ENCODE results near the gene SEC62. TPM values are rescaled to one million over a fixed set of nuclear protein-coding genes. Genes with fewer than 3 reads are reported as not detected.

The SEC62 gene
- total RNA-seq, 1 donor from 2014 or later: 68.9 TPM

- intact Hi-C loops (cut with micrococcal nuclease): loop anchor here (1.0 to 5.0 kb wide), 11 partner anchors 22 to 818 kb away; partner anchors contain the start of genes LRRC34, LRRIQ4, MYNN and PHC3
These were observed 626 bp downstream of the SEC62 start for GRCh38 chr3:169966951-169967915.

DNA sequence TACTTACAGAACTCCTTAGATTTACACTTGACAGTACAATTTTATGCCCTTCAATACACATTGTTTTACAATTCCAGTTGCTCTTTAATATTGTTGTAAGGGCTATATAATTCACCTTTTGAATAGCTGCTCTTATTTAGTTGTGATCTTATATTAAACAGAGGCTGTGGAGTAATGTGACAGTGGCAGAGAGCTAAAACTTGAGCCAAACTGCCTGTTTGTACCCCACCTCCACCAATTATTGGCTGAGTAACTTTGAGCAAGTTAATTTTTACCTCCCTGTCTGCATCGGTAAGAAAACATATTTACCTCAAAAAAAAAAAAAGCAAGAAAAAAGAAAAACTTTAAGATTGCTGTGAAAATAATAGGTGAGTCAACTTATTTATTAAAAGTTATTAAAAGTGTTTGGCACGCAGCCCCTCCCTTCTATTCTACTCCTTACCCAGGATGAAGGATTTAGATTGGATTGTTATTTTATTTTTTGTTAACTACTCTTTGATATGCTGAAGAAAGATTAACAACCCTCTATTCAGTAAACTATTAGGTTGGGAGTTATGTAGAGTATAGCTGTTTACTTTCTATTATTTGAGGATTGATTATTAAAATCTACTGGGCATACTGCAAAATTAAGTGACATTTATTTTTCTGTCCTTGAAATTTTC, 1.7 kb downstream of the SEC62 start:
- intact Hi-C loops (cut with micrococcal nuclease): loop anchor here (5.0 kb wide), 1 partner anchor 84 kb away; no protein-coding TSS in a partner anchor

- intact Hi-C loops (cut with micrococcal nuclease): loop anchor here (5.0 kb wide), 1 partner anchor 83 kb away; no protein-coding TSS in a partner anchor
These were observed 2.8 kb downstream of the SEC62 start for GRCh38 chr3:169969174-169970095.

DNA sequence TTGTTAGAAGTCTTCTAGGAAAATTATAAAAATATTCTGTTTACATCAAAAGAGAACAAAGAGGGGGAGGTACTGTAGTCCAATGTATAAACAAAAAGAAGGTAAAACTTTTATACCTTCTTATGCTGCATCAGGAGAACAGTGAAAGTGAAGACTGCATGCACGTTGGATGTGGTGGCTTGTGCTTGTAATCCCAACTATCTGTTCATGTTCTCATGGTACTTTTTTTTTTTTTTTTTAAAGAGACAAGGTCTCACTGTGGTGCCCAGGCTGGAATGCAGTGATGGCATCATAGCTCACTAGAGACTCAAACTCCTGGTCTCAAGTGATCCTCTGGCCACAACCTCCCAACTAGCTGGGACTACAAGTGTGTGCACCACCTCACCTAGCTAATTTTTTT, 4.2 kb downstream of the SEC62 start:
- intact Hi-C loops (cut with micrococcal nuclease): no loop called here

DNA sequence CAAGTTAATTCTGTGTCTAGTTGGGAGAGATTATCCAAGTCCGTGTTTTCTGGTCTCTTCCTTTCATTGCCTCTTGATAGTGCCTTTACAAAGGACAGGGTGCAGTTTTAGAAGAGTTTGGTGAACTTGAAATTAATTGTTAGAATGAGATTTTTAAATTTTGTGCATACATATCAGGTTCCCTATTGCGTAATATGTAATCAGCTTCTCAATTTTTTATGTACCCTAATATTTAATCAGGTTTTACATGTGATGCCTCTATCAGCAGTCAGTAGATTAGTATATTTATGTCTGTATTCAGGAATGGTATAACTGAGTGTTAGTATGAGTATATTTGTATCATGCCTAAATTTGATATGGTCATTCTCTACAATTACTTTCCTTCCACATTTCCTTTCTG, 4.9 kb downstream of the SEC62 start:
- intact Hi-C loops (cut with micrococcal nuclease): no loop called here

DNA sequence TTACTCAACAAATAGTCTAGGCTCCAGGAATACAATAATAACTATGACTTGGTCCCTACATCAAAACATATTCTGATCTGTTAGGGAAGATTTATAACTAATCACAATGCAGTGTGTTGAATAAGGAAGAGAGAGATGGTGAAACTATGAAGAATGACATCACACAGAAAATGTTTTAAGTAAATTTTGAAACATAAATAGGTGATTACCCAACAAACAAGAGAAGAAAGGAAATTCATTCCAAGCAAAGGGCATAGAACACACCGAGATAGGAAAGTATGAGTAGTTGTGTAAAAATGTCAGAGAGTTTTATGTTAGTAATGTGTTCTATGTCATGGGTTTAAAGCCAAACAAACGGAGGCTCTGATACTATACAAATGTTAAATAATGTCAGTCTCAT, 13.4 kb downstream of the SEC62 start:
- intact Hi-C loops (cut with micrococcal nuclease): no loop called here

DNA sequence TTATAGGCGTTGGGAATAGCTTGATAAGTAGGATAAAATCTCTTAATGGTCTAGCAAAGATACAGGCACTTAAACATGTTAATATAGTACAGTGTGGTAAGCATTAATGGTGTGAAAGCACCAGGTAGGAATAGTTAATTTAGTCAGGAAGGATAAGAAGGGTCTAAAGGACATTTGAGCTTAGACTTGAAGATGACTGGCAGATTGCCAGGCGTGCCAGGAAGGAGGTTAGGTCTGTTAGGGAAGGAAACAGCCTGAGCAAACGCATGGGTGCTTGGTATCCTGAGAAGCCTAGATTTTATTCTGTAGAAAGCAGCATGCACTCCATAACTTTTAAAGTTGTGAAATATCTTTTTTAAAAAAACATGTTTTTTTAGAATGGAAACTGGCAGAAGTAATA, 17.7 kb downstream of the SEC62 start:
- intact Hi-C loops (cut with micrococcal nuclease): no loop called here

DNA sequence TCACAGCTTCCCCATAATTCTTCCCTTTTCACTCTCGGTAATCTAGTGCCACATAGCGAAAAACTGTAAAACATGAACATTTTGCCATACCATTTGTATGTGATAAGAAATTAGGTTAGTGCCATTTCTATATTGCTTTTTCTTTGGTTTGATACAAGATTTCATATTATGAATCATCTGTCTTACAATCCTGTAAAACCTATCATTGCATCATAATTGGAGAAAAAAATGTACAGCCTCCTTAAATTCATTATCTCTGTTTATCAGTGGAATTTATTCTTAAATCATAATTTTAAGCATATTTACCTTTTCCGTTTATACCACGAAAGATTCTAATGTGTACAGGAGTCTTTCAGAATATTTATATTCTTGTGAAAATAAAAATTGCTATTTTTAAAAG, 23.8 kb downstream of the SEC62 start:
- intact Hi-C loops (cut with micrococcal nuclease): no loop called here

DNA sequence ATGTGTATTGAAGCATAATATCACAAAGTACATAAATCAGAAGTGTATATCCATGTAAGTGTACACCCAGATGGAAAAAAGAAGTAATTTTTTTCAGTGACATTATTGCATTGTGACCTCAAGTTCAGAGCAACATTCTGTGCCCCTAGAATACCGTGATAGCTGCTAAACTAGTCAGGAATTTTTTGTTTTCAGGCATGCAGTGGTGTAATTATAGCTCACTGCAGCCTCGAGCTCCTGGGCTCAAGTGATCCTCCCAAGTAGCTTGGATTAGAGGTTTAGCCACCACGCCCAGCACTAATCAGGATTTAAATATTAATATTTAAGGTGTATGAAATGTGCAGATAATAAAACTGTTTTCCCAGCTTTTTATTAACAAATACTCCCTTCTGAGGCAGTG, 25.5 kb downstream of the SEC62 start:
- intact Hi-C loops (cut with micrococcal nuclease): no loop called here

DNA sequence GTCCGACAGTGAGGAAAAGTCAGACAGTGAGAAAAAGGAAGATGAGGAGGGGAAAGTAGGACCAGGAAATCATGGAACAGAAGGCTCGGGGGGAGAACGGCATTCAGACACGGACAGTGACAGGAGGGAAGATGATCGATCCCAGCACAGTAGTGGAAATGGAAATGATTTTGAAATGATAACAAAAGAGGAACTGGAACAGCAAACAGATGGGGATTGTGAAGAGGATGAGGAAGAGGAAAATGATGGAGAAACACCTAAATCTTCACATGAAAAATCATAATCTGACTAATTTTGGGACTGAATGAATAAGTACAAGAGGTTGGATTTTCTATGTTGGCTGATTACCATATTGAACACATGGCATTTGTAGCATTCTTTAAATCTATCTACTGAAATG, 26.2 kb downstream of the SEC62 start:
- intact Hi-C loops (cut with micrococcal nuclease): no loop called here

DNA sequence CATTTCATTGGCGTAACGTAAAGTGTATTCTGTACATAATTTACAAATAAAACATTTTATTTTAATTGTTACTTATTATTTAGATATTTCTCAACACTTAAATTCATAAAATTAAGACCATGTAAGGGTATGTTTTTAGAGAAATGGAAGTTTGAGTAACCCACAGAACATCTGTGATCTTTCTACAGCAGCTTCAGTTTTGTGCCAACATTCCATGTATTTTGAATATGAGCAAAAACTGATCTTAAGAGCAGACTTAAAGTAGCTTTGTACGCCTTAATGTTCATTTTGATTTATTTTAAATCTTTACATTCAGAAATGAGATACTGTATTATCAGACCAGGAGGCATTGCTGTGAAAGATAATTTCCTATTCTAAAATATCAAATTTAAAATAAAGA, 27.2 kb downstream of the SEC62 start:
- intact Hi-C loops (cut with micrococcal nuclease): no loop called here

DNA sequence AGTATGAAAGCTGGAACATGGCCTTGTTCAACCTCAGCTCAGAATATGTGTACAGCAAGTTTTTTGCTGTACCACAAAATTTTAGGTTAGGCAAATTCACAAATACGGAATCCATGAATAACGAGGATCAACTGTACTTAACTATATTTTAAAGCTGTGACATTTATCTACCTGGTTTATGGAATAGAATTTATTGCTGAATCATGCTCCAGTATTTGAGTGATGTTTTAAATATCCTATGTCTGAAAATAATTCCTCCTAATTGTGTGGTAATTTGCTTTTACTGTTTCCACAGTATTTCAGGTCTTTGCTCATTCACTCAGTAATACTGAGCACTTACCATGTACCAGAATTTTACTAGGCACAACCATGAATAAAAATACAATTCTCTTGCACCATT, 29.5 kb downstream of the SEC62 start:
- intact Hi-C loops (cut with micrococcal nuclease): loop anchor here (5.0 kb wide), 1 partner anchor 41 kb away; the partner anchor contains the start of gene GPR160

GRCh38 chr3:169998668-169999131, 32.1 kb downstream of the SEC62 start:
- intact Hi-C loops (cut with micrococcal nuclease): loop anchor here (5.0 kb wide), 1 partner anchor 39 kb away; the partner anchor contains the start of gene GPR160

DNA sequence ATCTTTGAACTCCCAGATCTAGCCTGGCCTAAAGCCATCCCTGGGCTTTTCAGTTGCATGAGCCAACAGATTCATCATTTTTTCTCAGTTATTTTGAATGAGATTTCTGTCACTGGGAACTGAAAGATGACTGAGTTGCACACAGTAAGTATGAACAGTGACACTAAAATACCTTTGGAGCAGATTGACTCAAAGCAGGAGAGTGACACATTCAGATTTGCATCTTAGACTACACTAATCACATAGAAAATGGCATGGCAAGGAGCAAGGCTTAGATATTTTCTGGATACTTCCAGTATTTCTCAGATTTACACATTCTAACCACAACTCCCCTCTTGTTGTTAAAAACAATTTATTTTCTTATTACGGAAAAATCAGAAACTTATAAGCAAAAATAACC, 32.8 kb downstream of the SEC62 start:
- intact Hi-C loops (cut with micrococcal nuclease): loop anchor here (5.0 kb wide), 1 partner anchor 38 kb away; the partner anchor contains the start of gene GPR160

GRCh38 chr3:170000051-170000450, 33.4 kb downstream of the SEC62 start:
- intact Hi-C loops (cut with micrococcal nuclease): no loop called here

GRCh38 chr3:170002231-170002630, 35.6 kb downstream of the SEC62 start:
- intact Hi-C loops (cut with micrococcal nuclease): no loop called here

DNA sequence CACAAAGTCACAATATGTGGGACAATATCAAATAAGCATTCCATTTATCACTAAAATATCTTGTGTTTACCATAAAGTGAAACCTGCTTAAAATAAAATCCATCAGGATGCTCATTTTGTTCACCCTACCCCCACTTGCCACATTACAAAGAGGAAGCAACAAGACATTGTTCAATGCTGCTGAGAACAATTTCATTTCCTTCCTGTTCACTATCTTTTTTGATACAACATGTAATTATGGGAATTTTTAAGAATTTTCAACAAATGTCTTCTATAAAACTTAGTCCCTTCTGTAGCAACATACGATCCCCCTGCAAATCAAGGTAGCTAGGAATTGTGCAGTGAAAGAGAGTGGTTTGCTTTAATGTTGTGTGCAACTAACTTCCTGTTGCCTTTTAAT, 36.3 kb downstream of the SEC62 start:
- intact Hi-C loops (cut with micrococcal nuclease): no loop called here

- intact Hi-C loops (cut with micrococcal nuclease): no loop called here
These were observed 37.3 kb downstream of the SEC62 start for GRCh38 chr3:170003881-170004356.

DNA sequence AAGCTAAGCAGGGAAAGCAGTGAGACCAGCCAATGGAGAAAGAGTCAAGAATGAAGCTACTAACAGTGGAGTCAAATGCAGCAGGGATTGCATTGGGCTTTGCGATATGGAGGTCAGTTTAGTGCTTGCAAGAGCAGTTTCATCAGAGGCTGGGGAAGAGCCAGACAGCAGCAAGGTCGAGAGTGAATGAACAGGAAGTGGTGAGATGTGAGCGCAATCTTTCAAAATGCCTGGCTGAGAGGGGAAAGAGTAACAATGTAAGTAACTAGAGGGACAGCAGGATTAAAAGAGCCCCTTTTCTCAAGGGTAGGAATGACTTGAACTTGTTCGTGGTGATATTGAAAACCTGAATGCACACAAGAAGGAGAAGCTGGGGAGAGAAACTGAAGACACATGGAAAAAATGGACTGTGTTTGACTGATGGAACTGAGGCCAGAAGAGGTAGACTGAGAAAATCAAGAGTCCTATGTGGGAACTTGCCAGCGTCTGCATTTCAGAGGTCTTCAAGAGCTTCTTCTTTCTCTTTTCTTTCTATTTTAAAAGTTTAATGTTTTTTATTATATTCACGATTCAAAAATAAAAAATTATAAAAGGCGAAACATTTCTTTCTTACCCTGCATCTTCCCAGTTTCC, 40.5 kb downstream of the SEC62 start:
- intact Hi-C loops (cut with micrococcal nuclease): loop anchor here (2.0 kb wide), 1 partner anchor 20 kb away; no protein-coding TSS in a partner anchor

DNA sequence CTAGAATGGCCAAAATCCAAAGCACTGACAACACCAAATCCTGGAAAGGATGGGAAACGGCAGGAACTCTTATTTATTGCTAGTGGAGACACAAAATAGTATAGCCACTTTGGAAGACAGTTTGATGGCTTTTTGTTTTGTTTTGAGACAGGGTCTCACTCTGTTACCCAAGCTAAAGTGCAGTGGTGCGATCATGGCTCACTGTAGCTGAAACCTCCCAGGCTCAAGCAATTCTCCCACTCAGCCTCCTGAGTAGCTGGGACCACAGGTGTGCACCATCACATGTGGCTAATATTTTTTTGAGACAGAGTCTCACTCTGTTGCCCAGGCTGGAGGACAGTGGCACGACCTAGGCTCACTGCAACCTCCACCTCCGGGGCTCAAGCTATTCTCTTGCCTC, 43.9 kb downstream of the SEC62 start:
- intact Hi-C loops (cut with micrococcal nuclease): no loop called here
